GM19328 (cell line): ENCODE results near the gene TRAPPC2L.

Experiments
- ATAC-seq: cut with Tn5 transposase; IDR thresholded peaks from one replicate; pipeline ENCODE4 v1.9.1; 2021; ENCODE audit warnings: mild to moderate bottlenecking, moderate library complexity; ENCODE audit not compliant: unreplicated experiment

TRAPPC2L gene

DNA sequence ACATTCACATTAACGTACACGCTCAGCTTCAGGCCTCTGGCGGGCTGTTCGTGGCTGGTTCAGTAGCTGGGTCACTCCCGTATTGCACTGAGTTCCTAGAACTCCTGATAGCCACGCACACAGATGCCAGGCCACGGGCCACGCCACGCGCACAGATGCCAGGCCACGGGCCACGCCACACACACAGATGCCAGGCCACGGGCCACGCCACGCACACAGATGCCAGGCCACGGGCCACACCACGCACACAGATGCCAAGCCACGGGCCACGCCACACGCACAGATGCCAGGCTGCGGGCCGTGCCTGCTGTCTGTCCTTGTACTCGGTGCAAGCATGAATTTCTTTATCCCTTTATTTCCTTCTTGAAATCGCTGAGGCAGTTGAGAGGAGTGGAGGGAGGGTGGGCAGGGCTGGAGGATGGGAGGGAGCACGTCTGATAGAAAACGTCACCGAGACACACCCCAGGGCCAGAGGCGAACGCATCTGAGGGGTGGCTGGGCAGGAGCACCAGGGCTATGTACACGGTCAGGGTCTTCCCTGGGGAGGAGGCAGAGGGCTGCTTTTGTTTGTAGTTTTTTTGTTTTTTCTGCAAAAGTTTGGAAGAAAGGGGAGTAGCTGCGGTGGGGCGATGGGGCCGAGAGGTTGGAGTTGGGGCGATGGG is 18.1 kb downstream of the TRAPPC2L start:
- no peak for ATAC-seq

DNA sequence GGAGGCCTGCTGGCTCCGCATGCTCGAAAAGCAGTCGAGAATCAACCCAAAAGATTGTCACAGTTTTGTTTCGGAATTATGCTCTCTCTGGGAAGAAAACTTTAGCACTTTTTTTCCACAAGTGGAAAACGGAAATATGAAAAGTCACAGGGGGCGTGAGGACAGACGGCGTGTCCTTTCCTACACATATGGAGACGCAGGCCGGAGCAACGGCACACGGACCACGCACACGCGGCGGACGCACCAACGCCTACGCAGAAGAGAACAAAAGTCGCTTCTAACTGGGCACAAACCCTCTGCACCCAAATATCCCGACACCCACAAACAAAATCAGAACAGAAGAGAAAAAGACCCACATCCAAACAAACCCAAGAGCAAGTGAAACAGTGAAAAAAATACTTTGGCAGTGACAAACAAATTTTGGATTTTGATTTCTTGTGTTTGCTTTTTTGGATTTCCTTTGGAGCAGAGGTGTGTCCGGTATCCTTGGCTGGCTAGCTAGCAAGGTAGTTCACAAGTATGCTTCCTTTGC is 18.8 kb downstream of the TRAPPC2L start:
- no peak for ATAC-seq

DNA sequence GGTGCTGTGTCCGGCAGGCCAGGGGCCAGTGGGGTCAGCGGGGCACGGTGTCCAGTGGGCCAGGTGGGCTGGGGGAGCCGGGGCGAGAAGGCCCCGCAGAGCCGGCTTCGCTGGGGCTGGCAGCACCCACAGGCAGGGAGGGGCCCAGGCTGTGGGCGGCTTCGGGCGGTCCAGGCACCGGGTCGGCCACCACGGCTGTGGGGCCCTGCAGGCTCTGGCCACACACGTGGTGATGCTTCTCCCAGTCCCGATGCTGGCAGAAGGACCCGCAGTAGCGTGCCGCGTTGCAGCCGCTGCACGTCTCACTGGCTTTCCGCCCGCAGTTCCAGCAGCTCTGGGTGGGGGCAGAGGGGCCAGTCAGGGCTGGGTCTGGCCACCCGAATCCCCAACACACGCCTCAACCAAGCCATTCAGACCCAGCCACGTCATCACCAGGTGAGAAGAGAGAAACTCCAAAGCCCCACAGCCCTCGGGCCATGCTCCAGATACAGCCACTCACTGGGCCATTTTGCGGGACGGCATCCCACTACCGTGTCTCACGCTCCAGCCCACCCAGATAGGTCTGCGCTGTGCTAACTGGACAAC is 20.1 kb downstream of the TRAPPC2L start:
- ATAC-seq: no peak

DNA sequence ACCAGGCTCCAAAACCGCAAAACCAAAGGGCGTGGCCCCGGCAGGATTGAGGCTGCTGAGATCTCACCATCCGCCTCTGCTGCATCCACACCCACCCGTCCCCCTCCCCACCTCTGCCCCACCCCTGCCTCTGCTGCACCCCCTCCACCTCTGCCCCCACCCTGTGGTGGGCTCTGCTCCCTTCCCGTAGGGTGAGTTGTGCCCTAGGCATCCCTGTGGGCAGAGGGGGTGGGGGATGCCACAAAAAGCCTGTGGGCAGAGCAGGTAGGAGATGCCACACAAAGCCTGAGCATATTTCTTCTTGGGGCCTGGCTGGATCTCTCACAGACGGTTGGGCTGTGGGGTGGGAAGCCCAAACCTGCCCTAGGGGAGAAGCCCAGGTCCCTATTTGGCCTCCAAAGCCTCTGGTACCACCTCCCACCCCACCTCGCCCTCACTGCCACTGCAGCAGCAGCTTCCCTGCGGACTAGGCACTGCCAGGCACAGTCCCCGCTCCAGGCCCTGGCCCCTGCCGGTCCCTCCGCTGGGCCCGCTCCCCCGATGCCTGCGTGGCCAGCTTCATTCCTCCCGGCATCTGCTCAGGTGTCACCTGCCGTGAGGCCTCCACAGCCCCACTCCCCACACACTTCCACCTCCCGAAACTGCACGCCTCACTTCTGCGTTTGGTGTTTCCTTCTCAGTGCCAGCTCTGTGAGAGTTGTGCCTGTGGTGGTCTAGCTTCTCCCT is 20.8 kb downstream of the TRAPPC2L start:
- no peak for ATAC-seq

DNA sequence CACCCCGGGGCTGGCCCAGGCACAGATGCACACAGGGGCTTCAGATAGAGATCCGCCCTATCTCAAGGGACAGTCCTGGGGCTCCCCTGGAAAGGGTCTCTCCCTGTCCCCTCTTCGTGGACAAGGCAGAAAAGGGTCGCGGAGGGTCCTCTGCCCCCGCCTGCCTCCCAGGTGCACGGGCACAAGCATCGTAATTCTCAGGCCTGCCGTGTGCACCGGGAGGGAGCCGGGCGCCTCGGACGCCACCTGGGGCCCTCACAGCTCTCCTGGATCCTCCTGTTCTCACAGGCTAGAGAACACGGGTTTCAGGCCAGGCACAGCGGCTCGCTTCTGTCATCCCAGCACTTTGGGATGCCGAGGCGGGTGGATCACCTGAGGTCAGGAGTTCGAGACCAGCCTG is 21.4 kb downstream of the TRAPPC2L start:
- ATAC-seq: no peak

DNA sequence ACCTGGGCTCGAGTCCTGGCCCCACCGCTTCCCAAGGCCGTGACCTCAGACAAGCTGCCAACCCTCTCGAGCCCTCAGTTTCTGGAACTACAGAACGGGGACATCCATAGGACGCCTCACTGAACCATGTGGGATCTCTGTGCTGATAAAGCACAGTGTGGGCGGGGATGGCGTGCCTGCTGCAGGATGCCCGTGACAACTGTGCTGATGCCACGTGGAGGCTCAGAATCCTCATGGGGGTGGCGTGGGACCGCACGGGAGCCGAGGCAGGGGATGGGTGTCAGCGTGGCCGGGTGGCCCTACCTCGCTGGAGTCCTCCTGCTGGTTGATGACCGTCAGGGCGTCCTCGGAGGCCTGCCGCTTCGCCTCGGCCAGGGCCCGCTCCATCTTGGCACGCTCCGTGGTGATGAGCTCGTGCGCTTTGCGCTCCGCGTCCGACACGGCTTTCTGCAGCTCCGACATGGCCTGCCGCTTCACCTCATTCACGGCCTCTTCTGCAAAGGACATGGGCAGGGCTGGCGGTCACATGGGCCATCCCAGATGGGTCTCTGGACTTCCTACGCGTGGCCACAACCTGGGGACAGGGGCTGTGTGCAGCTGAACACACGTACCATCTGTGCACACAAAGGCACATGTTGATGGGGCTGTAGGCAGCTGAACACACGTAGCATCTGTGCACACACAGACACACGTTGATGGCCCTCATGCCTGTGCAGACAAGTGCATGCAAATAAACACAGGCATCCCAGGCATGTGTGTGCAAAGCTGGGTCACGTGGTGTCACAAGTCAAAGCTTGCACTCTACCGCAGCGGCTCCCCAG is 22.2 kb downstream of the TRAPPC2L start:
- ATAC-seq: no peak

DNA sequence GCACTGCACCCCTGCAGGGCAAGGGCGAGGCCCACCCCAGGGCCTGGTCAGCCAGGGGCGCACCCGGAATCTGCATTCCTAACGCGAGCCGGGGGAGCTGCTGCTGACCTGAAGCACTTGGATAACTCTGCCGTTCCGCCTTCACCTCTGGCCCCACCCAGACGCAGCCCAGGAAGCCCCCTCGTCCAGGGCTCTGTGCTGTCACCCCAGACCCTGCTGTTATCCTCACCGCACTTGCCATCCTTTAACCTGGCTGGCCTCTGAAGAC is 22.8 kb downstream of the TRAPPC2L start:
- ATAC-seq: no peak

DNA sequence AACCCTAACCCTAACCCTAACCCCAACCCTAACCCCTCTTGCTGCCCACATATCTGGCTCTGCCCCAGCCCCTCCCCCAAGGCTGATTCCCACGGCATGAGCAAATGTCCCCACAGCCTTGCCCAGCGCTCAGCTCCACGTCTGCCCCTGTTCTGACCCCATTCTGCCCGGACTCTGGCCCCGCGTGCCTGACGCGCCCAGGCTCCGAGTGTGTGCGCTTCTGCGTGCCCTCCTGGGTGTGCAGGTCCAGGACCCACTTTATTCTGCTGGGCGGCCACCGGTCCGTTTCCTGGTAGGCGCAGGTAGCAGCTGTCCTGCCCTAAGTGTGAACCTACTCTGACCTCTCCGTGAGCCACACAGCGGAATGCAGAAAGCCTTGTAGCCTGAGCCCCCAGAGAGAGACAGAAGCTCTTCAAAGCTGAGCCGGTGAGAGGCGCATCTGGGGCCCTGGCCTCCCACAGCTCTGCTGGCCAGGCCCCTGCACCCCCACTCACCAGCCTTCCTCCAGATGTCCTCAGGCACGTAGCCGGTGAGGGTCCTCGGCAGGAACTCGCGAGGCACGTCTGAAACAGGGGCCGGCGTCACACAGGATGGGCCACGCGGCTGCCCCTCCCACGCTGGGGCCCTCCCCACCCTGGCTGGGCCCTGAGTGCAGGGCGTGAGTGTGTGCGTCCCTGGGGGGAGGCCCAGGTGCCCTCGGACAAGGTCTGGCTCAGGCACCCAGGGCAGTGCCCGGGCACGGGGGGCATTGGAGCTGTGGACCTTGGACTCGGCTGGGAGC is 23.5 kb downstream of the TRAPPC2L start:
- no peak for ATAC-seq

DNA sequence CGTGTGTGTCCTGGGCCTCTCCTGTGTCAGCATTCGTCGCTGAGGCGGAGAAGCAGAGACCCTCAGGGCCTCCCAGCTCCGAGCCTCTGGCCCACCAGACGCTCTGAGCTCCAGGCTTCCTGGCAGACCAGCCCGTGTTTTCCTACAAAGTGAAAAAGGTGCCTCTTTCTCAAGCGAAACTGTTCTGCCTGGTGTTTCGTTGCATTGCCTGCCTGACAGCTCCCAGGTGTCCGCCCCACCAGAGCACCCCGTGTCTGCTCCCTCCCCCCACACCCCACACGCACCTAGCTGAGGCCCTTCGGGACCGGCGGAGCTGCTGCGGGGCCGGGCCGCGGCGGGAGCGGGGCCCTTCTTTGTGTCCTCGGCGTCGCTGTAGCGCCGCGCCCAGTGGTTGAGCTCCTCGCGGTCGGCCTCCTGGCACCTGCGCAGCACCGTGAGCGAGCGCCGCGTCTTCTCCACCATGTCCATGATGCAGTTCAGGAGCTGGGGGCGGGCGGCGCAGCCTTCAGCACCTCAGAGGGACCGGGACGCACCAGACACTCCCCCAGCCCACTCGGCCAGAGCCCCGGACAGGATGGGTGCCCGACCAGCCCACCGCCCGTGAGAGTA is 24.2 kb downstream of the TRAPPC2L start:
- ATAC-seq: no peak

DNA sequence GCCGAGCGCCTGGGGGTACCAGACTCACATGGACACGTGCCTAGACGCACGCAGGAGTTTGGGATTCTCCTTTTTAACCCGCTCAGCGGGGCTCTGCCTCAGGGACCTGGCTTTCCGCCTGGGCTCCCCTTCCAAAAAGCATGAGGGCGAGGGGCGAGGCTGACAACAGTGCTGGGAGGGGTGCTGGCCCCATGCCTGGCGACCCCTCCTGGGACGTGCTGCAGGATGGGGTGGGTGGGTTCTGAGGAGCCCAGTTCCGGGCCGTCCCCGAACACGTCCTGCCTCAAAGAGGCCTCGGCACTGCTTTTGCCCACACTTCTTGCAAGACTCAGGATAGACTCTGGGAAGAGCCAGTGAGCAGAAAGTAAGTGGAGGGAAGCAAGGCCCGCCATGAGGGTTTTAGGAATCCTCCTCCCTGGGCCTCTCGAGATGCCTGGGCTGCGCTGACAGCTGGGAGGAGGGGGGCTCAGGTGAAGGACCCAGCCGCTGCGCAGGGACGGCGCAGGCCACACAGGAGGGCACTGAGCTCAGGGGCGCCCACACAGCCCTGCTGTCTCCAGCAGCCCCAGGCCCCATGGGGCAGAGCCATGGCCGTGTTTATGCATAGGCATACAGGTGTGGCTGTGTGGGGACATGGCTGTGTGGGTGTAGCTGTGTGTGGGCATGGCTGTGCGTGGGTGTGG is 24.9 kb downstream of the TRAPPC2L start:
- no peak for ATAC-seq

DNA sequence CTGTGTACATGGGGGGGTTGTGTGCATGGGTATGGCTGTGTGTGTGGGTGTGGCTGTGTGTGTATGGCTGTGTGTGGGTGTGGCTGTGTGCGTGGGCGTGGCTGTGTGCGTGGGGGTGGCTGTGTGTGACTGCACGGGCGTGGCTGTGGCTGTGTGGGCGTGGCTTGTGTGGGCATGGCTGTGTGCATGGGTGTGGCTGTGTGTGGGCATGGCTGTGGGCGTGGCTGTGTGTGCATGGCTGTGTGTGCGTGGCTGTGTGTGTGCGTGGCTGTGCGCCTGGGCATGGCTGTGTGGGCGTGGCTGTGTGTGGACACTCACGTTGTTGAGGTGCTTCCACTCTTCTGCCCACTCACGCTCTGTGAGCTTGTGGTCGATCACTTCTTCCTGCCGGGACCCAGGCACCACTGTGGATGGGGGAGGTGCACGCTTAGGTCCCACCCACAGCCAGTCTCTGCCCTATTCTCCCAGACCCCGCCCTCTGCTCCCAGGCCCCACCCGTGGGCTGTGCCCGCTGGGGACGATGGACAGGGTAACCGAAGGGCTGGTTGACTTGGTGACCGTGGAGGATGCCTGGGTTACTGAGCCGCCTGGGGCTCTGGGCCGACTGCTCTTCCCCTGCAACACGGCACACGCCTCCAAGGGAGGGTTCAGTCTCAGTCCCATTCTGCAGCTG is 25.6 kb downstream of the TRAPPC2L start:
- ATAC-seq: no peak

DNA sequence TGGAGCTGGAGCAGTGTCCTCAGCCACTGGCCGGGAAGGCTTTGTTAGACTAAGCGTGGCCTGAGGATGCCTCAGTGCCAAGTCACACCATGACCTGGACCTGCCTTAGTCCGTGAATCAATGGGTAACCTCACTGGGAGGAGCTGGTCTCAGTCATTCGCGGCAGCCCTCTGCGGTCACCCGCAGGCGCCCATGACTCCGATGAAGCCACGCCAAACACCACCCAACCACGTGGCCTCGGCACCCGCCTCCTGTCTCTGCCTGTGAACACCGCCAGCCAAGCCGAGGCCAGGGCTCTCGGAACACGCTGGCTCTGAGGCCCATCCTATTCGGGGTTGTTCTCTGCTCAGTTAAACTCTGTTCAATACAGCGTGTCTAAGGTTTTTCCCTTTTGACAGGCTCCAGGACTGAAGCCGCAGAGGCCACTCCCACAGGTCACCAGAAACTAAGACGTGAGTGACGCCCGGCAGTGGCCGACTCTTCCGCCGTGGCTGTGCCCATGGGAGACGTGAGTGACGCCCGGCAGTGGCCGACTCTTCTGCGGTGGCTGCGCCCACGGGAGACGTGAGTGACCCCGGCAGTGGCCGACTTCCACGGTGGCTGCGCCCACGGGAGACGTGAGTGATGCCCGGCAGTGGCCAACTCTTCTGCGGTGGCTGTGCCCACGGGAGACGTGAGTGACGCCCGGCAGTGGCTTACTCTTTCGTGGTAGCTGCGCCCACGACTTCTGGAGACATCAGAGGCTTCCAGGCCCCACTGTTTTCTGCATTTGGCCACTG is 26.4 kb downstream of the TRAPPC2L start:
- ATAC-seq: no peak

DNA sequence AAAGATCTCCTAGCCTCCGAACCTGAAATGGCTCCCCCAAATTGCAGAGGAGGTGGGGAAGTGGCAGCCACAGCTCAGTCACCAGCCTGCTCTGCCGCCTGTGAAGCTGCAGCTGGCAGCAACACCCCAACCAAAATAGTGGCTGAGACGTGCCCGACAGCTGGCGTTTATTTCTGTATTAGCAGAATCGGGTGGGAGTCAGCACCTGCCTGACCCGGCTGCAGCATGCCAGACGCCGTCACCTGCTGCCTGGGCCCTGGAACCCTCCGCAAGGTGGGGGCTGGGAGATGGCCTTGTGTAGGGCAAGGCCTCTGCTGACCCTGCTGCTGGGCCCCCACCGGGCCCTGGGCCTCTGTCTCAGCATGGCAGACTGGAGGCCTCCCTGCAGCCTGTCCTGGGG is 27.0 kb downstream of the TRAPPC2L start:
- ATAC-seq: no peak

DNA sequence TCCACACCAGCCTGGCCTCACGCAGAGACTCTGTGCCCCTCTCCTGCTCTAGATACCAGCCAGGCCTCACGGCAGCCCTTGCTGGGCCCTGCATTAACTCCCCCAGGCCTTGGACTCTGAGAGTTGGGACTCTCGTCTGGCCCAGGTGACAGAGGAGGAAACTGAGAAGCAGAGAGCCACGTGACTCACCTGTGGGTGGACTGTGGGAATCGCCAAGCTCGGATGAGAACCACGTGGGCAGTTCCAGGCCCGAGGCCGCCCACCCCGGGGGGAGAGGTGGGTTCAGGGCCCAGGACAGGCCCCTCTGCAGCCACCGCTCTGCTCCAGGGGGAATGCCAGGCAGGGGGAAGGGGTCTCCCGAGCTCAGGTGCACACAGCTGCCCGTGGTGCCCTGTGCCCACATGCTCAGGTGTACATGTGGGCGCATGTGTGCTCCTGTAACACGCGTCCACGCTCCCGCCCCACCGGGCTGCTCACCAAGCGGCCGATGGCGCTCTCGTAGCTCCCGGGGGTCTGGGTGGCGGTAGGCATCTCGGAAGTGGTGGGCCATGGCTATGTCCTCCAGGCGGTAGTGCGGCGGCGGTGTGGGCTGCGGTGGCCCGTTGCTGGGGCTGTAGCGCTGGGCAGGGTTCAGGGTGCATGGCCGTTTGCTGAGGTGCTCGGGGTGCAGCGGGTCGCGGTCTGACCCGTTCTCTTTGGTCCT is 27.8 kb downstream of the TRAPPC2L start:
- no peak for ATAC-seq

DNA sequence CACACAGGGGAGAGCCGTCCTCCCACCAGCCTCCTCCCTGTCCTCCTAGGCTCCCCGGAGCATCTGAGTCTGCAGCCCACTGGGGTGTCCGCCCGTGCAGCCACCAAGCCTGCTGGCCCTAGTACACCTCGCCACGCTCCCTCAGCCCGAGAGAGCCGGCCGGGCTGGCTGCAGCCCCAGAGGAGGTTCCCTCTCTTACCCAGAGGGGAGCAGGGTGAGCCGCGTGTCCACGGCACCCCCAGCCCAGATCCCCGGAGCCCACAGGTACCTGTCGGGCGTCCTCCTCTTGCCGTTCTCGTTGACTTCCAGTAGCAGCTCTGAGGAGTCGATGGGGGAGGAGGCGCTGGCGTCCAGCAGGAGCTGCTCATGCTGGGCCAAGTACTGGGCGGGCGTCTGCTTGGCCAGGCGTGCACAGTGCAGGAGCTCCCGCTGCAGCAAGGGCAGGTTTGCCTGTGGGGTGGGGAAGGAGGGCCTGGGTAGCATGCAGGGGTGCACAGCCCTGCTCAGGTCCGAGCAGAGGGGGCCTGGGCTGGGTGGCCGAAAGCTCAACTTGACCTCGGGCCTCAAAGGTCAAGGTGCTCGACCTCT is 28.9 kb downstream of the TRAPPC2L start:
- ATAC-seq: no peak

DNA sequence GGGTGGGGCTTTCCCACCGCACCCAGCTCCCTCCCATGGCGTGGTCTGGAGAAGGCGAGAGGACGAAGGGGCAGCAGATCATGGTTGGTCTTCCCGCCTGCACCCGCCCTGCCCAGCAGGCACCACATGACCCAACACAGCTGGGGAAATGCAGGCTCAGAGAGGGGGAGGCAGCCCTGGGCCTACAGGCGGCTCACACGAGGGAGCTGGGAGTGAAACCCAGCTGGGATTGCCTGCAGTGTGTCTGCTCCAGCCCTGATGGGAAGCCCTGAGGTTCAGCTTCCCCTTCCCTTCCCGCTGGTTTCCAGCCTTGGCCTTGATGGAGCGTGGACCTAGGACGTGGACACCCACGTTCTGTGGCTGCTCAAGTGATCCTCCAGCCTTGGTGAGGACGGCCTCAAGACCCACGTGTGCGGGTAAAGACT is 29.5 kb downstream of the TRAPPC2L start:
- ATAC-seq: no peak

DNA sequence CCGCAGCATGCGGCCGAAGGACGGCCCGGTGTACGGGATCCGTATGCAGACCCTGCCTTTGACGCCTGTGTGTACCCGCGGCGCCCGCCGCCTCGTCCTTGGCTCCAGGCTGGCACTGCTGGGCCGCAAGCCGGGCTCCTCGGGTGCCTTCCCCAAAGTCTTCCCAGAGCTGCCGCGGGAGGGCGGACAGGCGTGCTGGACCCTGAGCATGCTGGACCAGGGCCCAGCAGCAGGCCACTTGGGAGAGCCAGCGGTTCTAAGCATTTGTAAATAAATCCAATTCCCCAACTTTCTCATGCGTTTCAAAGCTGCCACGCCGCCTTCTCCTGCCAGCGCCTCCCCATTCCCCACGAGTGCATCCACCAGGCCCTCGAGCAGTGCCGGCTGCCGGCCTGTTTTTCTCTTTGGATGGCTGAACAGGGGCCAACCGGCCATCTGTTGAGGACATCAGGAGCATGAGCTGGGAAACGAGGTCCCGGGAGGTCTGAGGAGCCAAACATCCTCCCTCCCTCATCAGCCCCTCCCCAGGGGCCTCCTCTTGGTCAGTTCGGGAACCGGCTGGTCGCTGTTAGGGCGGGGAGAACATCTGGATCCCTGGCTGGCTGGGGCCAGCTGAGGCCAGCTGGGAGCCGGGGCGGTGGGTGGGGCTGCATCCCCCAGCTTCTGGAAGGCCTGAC is 30.1 kb downstream of the TRAPPC2L start:
- no peak for ATAC-seq
